Measurements from ENCODE around the gene NFIB. TPM values are rescaled to one million over a fixed set of nuclear protein-coding genes. Genes with fewer than 3 reads are reported as not detected.

NFIB gene
- total and polyA plus RNA-seq, 2 of the 8 experiments (the other 6 are each of a cell fraction or from before 2014, with no cell fraction given), result 2.6 to 13.1 TPM

DNA sequence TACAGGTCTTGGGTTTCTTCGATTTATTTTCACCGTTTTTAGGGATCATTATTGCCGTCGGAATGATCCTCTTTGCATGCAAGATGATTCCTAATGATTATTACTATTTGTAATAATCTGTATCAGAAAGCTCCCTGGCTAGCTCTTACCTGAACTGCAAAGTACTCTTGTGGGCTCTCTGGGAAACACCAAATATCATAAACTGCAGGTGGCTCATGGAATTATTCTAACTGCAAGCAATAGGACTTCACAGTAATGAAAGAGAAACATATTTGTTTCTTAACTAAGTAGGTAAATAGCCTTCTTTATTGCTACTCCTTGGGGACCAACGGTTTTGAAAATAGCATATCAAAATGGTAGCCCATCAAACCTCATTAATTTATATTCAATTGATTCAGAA is 219.4 kb downstream of the NFIB start:
- CTCF ChIA-PET (ENCODE audit: partially characterized antibody), result no interaction called here
- Histone ChIP-seq H3K36me3 (ENCODE audit: control insufficient read depth in 2 of 4, insufficient read depth in 4 of 4, low read length in 3 of 4) (no peaks in the 10 kb centered on the region; a peak in 1 of 8 replicates), H3K18ac (ENCODE audit: extremely low read depth, low read length) (no peak overlapping the region), H4K8ac (ENCODE audit: extremely low read depth, insufficient read depth, low read length) (no peak overlapping the region), H3K27me3 (replicated peaks in 1 of 4; ENCODE audit: control insufficient read depth in 3 of 4, extremely low read depth in 1 of 4, insufficient read depth in 3 of 4, low read length in 3 of 4) (no peaks in the 10 kb centered on the region), H3K23ac (ENCODE audit: insufficient read length) (no peak overlapping the region), H2AK5ac (ENCODE audit: low read depth, low read length) (no peak overlapping the region), H3K4ac (replicated peaks; ENCODE audit: insufficient read length, low read depth, low read length) (no peak overlapping the region), H4K91ac (replicated peaks; ENCODE audit: insufficient read length, low read length) (no peak overlapping the region), H2AFZ (ENCODE audit: low read length) (no peak overlapping the region), H3K23me2 (ENCODE audit: low read depth, low read length) (no peaks in the 10 kb centered on the region), H2BK15ac (ENCODE audit: low read length) (no peak overlapping the region), H3K79me2 (ENCODE audit: control insufficient read depth in 1 of 2, insufficient read depth in 2 of 2, low read length in 2 of 2) (no peaks in the 10 kb centered on the region), H3K14ac (ENCODE audit: insufficient read length) (no peak overlapping the region), H3K4me2 (ENCODE audit: insufficient read depth in 1 of 2, low read depth in 2 of 2, low read length in 2 of 2) (no peak overlapping the region), H4K5ac (ENCODE audit: insufficient read length, low read depth, low read length) (no peak overlapping the region), H3K4me1 (replicated peaks in 1 of 4; ENCODE audit: control insufficient read depth in 3 of 4, insufficient read depth in 4 of 4, low read length in 3 of 4) (peaks cover 0 to 11% (median 4%) of the 10 kb centered on the region in 4 experiments; a peak in 4 of 7 replicates), H3K9ac (replicated peaks in 1 of 4; ENCODE audit: extremely low read depth in 1 of 4, low read depth in 3 of 4, low read length in 3 of 4) (no peak overlapping the region), H2BK5ac (ENCODE audit: low read depth, low read length) (no peak overlapping the region), H3K27ac (ENCODE audit: low read depth, low read length) (no peak overlapping the region), H3K79me1 (ENCODE audit: low read depth, low read length) (no peaks in the 10 kb centered on the region), H3K56ac (replicated peaks; ENCODE audit: insufficient read length, low read depth, low read length) (no peak overlapping the region), H2BK20ac (ENCODE audit: low read length) (no peak overlapping the region), H4K20me1 (replicated peaks in 1 of 2; ENCODE audit: control insufficient read depth in 1 of 2, insufficient read depth in 2 of 2, low read length in 2 of 2) (no peaks in the 10 kb centered on the region), H3K4me3 (ENCODE audit: extremely low read depth in 1 of 4, insufficient read depth in 2 of 4, low read depth in 3 of 4, low read length in 4 of 4) (no peak overlapping the region), H2BK12ac (ENCODE audit: low read depth, low read length) (no peak overlapping the region), H3K9me3 (ENCODE audit: insufficient read depth in 2 of 2, low read depth in 1 of 2, low read length in 1 of 2) (no peaks in the 10 kb centered on the region), H2BK120ac (replicated peaks; ENCODE audit: low read depth, low read length) (no peak overlapping the region)
- TF ChIP-seq, protein P1, sequence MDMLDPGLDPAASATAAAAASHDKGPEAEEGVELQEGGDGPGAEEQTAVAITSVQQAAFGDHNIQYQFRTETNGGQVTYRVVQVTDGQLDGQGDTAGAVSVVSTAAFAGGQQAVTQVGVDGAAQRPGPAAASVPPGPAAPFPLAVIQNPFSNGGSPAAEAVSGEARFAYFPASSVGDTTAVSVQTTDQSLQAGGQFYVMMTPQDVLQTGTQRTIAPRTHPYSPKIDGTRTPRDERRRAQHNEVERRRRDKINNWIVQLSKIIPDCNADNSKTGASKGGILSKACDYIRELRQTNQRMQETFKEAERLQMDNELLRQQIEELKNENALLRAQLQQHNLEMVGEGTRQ (IDR thresholded peaks at IDR 0.05; ENCODE audit: low read length), result no peak
- TF ChIP-seq POLR2A (IDR thresholded peaks at IDR 0.05; ENCODE audit: control extremely low read depth in 1 of 2, low read depth in 2 of 2, low read length in 2 of 2) (no peak), RBBP5 (IDR thresholded peaks at IDR 0.05; ENCODE audit: borderline replicate concordance, low read depth, low read length) (no peak), CBX5 (IDR thresholded peaks at IDR 0.05; ENCODE audit: low read depth, low read length) (no peak), MAFK (IDR thresholded peaks at IDR 0.05; ENCODE audit: low read depth, low read length) (no peak), SIN3A (conservative IDR thresholded peaks at IDR 0.05 in 1 of 2, IDR thresholded peaks at IDR 0.05 in 1 of 2; ENCODE audit: low read depth in 1 of 2, low read length in 2 of 2) (no peak)
- TF ChIP-seq, protein P2, sequence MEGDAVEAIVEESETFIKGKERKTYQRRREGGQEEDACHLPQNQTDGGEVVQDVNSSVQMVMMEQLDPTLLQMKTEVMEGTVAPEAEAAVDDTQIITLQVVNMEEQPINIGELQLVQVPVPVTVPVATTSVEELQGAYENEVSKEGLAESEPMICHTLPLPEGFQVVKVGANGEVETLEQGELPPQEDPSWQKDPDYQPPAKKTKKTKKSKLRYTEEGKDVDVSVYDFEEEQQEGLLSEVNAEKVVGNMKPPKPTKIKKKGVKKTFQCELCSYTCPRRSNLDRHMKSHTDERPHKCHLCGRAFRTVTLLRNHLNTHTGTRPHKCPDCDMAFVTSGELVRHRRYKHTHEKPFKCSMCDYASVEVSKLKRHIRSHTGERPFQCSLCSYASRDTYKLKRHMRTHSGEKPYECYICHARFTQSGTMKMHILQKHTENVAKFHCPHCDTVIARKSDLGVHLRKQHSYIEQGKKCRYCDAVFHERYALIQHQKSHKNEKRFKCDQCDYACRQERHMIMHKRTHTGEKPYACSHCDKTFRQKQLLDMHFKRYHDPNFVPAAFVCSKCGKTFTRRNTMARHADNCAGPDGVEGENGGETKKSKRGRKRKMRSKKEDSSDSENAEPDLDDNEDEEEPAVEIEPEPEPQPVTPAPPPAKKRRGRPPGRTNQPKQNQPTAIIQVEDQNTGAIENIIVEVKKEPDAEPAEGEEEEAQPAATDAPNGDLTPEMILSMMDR (IDR thresholded peaks at IDR 0.05; ENCODE audit: control extremely low read depth in 1 of 3, insufficient read depth in 1 of 3, low read depth in 1 of 3, low read length in 3 of 3), result no peak
- DNase-seq (ENCODE audit: low read depth in 1 of 2, low spot score in 2 of 2), result no peak
- WGBS, 2 experiments (ENCODE audit: extremely low coverage in 1 of 2, insufficient coverage in 1 of 2, insufficient read length in 1 of 2, insufficient replicate concordance in 2 of 2, low coverage in 1 of 2, low lambda C conversion rate in 2 of 2, missing lambda C conversion rate in 1 of 2), result 90% methylated on average over 5 of the region's 5 CpGs; no CpG with 5 or more reads in 1 of the 2 experiments
- no peak for FAIRE-seq
- POLR2A ChIA-PET (ENCODE audit: partially characterized antibody), result no interaction called here
